Activated T-cell treated with anti-CD3 and anti-CD28 coated beads, Interleukin-2, amount 50 U/mL, for 1 hour (primary cell): ENCODE results near the gene IFNAR1.
"Not testable (repeated sequence)": the region's sequence is repeated elsewhere in the genome, so short reads cannot be mapped to it uniquely, and the experiment has no call there.

Source experiments
- DNase-seq: peaks from one replicate; pipeline ENCODE4 v3.0.0-alpha.2; 2020

The IFNAR1 gene

DNA sequence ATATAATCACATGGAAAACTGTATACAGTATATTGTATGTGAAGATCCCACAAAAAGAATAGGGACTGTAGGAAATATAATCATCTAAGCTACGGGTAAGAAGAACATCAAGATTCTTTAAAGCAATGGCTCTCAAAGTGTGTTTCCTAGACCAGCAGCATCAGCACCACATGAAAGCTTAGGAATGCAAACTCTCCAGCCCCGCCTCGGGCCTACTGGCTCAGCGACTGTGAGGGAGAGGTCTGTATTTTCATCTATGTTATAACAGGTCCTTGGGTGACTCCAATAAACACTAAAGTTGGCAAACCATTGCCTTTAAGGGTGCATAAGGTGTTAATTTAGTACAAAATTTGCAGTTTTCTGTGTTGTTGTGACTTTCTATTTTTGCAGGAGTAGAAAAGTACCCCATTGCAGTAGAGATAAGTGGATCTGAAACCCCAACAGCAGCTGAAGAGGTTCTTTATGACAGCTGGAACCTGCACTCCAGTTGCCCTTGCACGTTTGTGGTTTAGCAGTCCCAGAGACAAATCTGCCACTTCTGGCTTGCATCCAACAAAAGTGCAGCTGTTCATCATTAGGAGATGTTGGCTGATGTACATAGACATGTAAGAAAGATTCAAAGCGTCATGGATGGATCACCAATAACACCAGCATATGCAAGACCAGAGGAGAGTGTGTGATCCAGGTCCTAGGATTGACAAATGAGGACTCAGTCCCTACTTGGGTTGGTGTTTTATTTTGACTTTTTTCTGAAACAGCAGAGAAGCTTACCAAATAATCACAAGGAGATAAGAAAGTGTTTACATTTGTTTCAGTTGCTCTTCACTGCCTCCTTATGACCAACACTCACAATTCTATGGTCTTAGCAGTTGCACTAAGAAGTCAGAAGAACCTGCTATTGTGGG, 15.9 kb upstream of the IFNAR1 start:
- DNase-seq = no peak

GRCh38 chr21:33309778-33310177, 15.0 kb upstream of the IFNAR1 start:
- DNase-seq = no peak

GRCh38 chr21:33312121-33312520, 12.6 kb upstream of the IFNAR1 start:
- no peak for DNase-seq

- no peak for DNase-seq
These were observed 11.6 kb upstream of the IFNAR1 start for GRCh38 chr21:33313183-33313582.

DNA sequence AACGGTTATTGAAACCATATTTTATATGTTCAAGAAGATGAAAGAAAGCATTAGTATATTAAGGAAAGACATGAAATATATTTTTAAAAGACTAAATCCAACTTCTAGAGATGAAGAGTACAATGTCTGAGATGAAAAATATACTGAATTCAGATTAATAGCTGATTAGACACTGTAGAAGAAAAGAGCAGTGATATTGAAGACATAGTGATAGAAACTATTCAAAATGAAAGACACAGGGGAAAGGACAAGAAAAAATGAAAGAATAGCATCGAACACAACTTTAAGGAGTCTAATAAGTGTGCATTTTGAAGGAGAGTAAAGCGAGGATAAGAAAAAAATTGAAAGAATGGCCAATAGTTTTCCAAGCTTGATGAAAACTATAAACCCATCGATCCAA, 11.2 kb upstream of the IFNAR1 start:
- no peak for DNase-seq

GRCh38 chr21:33314111-33314510, 10.7 kb upstream of the IFNAR1 start:
- no peak for DNase-seq

- DNase-seq = no peak
These were observed 8.6 kb upstream of the IFNAR1 start for GRCh38 chr21:33315946-33316710.

DNA sequence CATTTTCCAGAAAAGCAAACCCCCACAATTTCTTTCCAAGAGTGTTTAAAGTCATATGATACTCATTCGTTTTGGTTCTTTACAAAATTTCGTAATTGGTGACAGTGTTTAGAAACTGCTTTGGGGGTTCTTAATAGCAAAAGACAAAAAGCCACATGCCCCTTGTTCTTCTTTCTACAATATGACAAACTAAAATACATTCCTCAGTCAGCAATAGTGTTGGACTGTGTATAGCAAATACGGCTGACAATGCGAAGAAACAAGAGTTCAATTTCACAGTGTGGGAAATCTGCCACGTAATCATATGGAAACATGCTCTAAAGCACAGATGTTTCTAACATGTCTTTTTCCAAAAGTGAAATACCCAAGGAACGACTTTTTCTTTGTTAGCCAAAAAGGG, 7.6 kb upstream of the IFNAR1 start:
- DNase-seq = no peak

- DNase-seq = no peak
These were observed 6.8 kb upstream of the IFNAR1 start for GRCh38 chr21:33317786-33318486.

- DNase-seq = not testable (repeated sequence)
These were observed 3.8 kb upstream of the IFNAR1 start for GRCh38 chr21:33321005-33321404.

DNA sequence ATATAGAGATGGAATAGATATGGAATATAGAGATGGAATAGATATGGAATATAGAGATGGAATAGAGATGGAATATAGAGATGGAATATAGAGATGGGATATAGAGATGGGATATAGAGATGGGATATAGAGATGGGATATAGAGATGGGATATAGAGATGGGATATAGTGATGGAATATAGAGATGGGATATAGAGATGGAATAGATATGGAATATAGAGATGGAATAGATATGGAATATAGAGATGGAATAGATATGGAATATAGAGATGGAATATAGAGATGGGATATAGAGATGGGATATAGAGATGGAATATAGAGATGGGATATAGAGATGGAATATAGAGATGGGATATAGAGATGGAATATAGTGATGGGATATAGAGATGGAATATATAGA, 1.2 kb upstream of the IFNAR1 start:
- DNase-seq = not testable (repeated sequence)

GRCh38 chr21:33325222-33326067, 675 bp downstream of the IFNAR1 start:
- DNase-seq = peak; percentile 75

DNA sequence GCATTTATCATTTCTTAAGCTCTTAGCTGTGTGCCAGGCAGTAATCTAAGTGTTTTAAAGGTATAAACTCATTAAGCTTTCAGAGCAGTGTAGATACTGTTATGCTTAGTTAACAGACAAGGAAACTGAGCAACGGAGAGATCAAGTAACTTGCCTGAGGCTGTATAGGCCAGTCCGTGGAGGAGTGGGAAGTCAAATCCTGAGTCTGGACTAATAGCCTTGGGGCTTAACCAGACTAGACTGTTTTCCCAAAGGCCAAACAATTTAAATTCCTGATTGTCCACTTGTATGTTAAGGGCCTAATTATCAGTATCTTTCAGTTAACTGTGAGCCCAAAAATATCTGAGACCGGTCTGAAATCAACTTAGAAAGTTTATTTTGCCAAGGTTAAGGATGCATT, 2.6 kb downstream of the IFNAR1 start:
- DNase-seq = no peak

DNA sequence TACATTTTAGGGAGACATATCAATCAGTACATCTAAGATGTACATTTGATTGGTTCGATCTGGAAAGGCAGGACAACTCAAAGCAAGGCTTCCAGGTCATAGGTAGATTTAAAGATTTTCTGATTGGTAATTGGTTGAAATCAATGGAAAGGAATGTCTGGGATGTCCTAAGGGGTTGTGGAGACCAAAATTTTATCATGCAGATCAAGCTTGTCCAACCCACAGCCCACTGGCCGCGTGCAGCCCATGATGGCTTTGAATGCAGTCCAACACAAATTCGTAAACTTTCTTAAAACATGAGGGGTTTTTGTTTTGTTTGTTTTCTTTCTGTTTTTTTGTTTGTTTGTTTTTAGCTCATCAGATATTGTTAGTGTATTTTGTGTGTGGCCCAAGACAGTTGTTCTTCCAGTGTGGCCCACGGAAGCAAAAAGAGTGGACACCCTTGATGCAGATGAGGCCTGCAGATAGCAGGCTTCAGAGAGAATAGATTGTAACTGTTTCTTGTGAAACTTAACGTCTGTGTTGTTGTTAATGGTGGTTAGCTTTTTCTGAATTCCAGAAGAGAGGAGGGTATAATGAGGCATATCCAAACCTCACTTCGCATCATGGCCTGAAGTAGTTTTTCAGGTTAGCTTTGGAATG, 3.1 kb downstream of the IFNAR1 start:
- no peak for DNase-seq

DNA sequence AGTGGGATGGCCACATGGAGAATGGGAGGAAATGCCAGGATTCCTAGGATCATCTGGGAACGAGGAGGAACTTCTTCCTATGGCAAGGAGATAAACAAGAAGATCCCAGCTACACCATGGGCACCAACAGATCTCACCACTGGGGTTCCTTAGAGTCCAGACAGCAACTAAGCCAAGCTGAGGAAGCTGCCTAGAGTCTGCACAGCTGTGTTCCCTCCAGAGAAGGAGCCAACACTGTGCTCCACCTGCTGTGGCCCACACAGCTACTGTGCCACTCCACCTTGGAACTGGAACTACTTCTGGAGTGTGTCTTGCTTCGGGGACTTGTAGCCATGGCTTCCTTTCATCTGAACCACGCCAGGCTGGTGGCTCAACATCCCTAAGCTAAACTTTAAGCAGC, 6.0 kb downstream of the IFNAR1 start:
- DNase-seq = no peak

DNA sequence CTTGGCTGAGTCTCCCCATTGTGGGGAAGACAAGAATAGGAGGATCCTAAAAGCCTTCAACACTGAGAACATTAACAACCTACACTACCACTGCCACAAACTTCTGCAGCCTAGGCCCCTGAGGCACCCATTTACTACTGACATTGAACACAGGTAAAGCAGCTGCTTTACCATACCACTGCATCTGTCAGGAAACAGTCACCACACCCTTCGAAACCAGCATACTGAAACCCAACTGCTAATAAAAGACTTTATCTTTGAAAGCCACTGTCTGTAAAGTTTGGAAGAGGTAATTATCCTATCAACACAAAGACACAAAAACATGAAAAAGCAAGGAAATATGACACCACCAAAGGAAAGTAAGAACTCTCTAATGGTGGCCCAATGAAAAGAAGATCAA, 7.4 kb downstream of the IFNAR1 start:
- DNase-seq = no peak

GRCh38 chr21:33334191-33334590, 9.4 kb downstream of the IFNAR1 start:
- no peak for DNase-seq

DNA sequence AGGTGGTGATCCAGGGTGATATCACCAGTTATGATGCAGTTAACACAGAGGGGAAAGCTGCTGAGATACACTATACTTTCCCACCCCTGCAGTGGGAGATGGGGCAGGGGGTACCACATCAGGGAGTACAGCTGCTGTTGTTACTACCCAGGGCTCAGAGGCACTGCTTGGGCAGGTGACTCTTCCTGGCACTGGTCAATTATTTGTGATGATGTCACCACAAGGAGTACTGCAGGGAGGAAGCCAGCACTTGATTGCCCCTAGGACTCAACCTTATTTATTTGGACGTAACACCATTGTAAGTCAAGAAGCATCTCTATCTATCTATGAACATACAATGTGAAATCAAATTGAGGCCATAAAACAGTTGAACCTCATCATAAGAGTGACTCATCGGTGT, 10.1 kb downstream of the IFNAR1 start:
- DNase-seq = no peak

DNA sequence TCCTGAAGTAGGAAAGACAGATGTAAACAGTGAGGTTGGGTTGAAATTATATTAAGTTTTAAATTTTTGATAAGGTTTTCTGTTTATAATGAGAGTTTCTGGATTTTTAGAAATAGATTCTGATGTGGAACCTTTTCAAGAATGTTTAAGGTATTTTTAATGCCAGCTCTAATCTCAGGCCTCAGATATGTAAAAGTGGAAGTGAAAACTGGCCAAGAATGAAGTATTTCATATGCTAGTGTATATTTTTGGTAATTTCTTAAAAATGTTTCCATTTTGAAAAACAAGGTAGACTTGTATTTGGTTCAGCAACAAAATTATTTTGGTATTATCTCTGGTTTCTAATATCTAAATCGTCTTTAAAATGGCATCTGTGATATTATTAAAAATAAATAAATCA, 14.4 kb downstream of the IFNAR1 start:
- DNase-seq = no peak

- DNase-seq = no peak
These were observed 15.1 kb downstream of the IFNAR1 start for GRCh38 chr21:33339918-33340317.

DNA sequence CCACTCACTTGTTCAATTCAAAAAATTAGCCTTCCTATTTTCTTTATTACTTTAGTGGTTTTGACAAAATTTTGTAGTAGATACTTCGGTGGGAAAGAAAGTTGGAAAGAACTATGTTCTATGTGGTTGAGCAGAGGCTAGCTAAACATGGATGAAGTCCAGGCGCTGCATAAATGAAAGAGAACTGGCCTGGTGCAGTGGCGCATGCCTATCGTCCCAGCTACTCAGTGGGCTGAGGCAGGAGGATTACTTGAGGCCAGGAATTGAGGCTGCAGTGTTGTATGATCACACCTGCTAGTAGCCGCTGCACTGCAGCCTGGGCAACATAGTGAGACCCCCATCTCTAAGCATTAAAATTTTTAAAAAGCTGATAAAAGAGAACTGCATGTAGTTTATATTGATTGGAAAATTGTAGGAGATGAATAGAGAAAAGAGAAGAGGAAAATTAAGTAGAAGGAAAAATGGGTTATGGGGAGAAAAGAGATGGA, 21.0 kb downstream of the IFNAR1 start:
- DNase-seq = no peak

- DNase-seq = no peak
These were observed 23.9 kb downstream of the IFNAR1 start for GRCh38 chr21:33348706-33349105.
